Ishikawa (cell line): ENCODE results near the gene B4GALNT4.

Experiments
- MAX ChIP-seq: IDR thresholded peaks from 2 replicates; pipeline ENCODE4 v1.6.1; 2012
- RAD21 ChIP-seq: IDR thresholded peaks from 2 replicates; pipeline ENCODE4 v1.6.1; 2012; ENCODE audit warnings: low read depth
- TAF1 ChIP-seq: IDR thresholded peaks from 2 replicates; pipeline ENCODE4 v1.6.1; 2012; ENCODE audit warnings: low read depth, mild to moderate bottlenecking
- TF ChIP-seq, protein P1 (sequence below): IDR thresholded peaks from 2 replicates; pipeline ENCODE4 v1.6.1; 2012; ENCODE audit warnings: low read depth, mild to moderate bottlenecking

DNA sequence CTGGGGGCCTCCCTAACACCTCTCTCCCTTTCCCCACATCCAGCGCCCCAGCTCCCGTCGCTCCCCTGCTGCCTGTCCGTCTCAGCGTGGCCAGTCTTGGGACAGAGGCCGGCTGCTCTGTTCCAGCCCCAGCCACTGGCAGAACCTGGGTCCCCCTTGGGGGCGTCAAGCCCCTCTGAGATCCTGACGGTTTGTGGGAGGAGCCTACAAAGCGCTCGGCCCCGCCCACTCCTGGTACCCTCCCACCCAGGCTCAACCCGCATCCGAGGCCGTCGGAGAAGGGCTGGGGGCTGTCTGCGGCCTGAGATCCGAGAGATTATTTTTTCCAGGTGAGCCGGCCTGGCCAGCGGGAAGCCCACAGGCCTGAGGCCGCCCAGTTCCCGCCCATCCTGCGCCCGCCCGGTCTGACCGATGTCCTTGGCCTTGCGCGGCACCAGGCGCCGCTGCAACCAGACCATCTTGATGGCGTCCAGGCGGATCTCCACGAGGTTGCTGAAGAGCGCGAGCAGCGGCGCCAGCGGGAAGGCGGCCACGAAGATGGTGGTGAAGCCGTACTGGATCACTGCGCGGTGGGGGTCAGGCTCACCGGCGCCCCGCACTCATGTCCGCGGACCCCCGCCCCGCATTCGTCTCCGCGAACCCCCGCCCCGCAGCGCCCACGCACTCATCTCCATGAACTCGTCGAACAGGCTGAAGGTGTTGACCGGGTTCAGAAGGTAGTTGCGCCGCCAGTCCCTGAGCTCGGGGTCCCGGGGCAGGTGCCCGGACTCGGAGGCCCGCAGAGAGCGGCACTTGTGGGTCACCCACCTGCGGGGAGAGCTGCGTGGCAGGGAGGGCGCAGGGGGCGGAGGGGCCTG, 51.0 kb downstream of the B4GALNT4 start:
- TF ChIP-seq RAD21 (no peak), TAF1 (no peak), MAX (no peak)
- TF ChIP-seq, protein P1, sequence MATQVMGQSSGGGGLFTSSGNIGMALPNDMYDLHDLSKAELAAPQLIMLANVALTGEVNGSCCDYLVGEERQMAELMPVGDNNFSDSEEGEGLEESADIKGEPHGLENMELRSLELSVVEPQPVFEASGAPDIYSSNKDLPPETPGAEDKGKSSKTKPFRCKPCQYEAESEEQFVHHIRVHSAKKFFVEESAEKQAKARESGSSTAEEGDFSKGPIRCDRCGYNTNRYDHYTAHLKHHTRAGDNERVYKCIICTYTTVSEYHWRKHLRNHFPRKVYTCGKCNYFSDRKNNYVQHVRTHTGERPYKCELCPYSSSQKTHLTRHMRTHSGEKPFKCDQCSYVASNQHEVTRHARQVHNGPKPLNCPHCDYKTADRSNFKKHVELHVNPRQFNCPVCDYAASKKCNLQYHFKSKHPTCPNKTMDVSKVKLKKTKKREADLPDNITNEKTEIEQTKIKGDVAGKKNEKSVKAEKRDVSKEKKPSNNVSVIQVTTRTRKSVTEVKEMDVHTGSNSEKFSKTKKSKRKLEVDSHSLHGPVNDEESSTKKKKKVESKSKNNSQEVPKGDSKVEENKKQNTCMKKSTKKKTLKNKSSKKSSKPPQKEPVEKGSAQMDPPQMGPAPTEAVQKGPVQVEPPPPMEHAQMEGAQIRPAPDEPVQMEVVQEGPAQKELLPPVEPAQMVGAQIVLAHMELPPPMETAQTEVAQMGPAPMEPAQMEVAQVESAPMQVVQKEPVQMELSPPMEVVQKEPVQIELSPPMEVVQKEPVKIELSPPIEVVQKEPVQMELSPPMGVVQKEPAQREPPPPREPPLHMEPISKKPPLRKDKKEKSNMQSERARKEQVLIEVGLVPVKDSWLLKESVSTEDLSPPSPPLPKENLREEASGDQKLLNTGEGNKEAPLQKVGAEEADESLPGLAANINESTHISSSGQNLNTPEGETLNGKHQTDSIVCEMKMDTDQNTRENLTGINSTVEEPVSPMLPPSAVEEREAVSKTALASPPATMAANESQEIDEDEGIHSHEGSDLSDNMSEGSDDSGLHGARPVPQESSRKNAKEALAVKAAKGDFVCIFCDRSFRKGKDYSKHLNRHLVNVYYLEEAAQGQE: no peak
